ENCODE measurements around the gene MYO6. TPM values are rescaled to one million over a fixed set of nuclear protein-coding genes. Genes with fewer than 3 reads are reported as not detected.

MYO6 gene
- polyA plus RNA-seq, 1 donor (not counting 4 experiments of a cell fraction or from before 2014, with no cell fraction given) = 24.5 TPM

- Histone ChIP-seq H3K36me3 (ENCODE audit: control insufficient read depth in 2 of 2, extremely low read depth in 1 of 2, insufficient read depth in 2 of 2, low read length in 2 of 2) (peaks cover 0 to 1% of the 10 kb centered on the region in 2 experiments), H3K9me1 (ENCODE audit: control insufficient read depth, extremely low read depth, insufficient read depth, low read length) (no peaks in the 10 kb centered on the region), H3K79me2 (ENCODE audit: control insufficient read depth, insufficient read depth, low read length) (peaks cover 3% of the 10 kb centered on the region), H3K4me3 (ENCODE audit: control insufficient read depth in 2 of 3, extremely low read depth in 1 of 3, insufficient read depth in 2 of 3, low read depth in 1 of 3, low read length in 3 of 3) (no peak overlapping the region), H3K4me1 (ENCODE audit: control insufficient read depth, extremely low read depth, insufficient read depth, low read length) (no peaks in the 10 kb centered on the region), H2AFZ (ENCODE audit: control insufficient read depth, low read length) (no peak overlapping the region), H3K27ac (ENCODE audit: control insufficient read depth, insufficient read depth, low read length) (no peak overlapping the region), H3K4me2 (ENCODE audit: control insufficient read depth, extremely low read depth, insufficient read depth, low read depth, low read length) (no peak overlapping the region), H3K9ac (ENCODE audit: control insufficient read depth, extremely low read depth, insufficient read depth, low read length) (no peak overlapping the region), H3K9me3 (ENCODE audit: control insufficient read depth, low read depth, low read length) (no peaks in the 10 kb centered on the region), H4K20me1 (ENCODE audit: control insufficient read depth, extremely low read depth, insufficient read depth, low read length) (no peaks in the 10 kb centered on the region), H3K27me3 (ENCODE audit: control insufficient read depth, extremely low read depth, insufficient read depth, low read length) (no peaks in the 10 kb centered on the region)
- FAIRE-seq (no peak), DNase-seq (ENCODE audit: low read depth, low spot score) (no peak)
- TF ChIP-seq, protein P1, sequence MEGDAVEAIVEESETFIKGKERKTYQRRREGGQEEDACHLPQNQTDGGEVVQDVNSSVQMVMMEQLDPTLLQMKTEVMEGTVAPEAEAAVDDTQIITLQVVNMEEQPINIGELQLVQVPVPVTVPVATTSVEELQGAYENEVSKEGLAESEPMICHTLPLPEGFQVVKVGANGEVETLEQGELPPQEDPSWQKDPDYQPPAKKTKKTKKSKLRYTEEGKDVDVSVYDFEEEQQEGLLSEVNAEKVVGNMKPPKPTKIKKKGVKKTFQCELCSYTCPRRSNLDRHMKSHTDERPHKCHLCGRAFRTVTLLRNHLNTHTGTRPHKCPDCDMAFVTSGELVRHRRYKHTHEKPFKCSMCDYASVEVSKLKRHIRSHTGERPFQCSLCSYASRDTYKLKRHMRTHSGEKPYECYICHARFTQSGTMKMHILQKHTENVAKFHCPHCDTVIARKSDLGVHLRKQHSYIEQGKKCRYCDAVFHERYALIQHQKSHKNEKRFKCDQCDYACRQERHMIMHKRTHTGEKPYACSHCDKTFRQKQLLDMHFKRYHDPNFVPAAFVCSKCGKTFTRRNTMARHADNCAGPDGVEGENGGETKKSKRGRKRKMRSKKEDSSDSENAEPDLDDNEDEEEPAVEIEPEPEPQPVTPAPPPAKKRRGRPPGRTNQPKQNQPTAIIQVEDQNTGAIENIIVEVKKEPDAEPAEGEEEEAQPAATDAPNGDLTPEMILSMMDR (optimal IDR thresholded peaks at IDR 0.05 in 1 of 3, IDR thresholded peaks at IDR 0.05 in 1 of 3, conservative IDR thresholded peaks at IDR 0.05 in 1 of 3; ENCODE audit: extremely low read depth in 1 of 3, insufficient read depth in 2 of 3, low read length in 3 of 3) = no peak
- no peak for TF ChIP-seq EZH2 (IDR thresholded peaks at IDR 0.05; ENCODE audit: low read length)
- dilution Hi-C loops (cut with MboI; ENCODE audit: extremely low pct_ligation_motif_present, low sequenced_read_pairs) = no loop called here
Observed at GRCh38 chr6:75815756-75816155, 66.7 kb downstream of the MYO6 start.

GRCh38 chr6:75818098-75818855, 69.2 kb downstream of the MYO6 start:
- H3K4me1 ChIP-seq (ENCODE audit: control insufficient read depth, extremely low read depth, insufficient read depth, low read length) = no peaks in the 10 kb centered on the region
- TF ChIP-seq, protein P1 (optimal IDR thresholded peaks at IDR 0.05 in 1 of 3, IDR thresholded peaks at IDR 0.05 in 1 of 3, conservative IDR thresholded peaks at IDR 0.05 in 1 of 3; ENCODE audit: extremely low read depth in 1 of 3, insufficient read depth in 2 of 3, low read length in 3 of 3) = no peak
- TF ChIP-seq EZH2 (IDR thresholded peaks at IDR 0.05; ENCODE audit: low read length) = no peak
- H4K20me1 ChIP-seq (ENCODE audit: control insufficient read depth, extremely low read depth, insufficient read depth, low read length) = no peaks in the 10 kb centered on the region
- H3K9ac ChIP-seq (ENCODE audit: control insufficient read depth, extremely low read depth, insufficient read depth, low read length) = no peak overlapping the region
- dilution Hi-C loops (cut with MboI; ENCODE audit: extremely low pct_ligation_motif_present, low sequenced_read_pairs) = no loop called here
- peaks cover 3% of the 10 kb centered on the region for H3K79me2 ChIP-seq (ENCODE audit: control insufficient read depth, insufficient read depth, low read length)
- peaks cover 0 to 1% of the 10 kb centered on the region in 2 experiments for H3K36me3 ChIP-seq (ENCODE audit: control insufficient read depth in 2 of 2, extremely low read depth in 1 of 2, insufficient read depth in 2 of 2, low read length in 2 of 2)
- FAIRE-seq (no peak), DNase-seq (ENCODE audit: low read depth, low spot score) (no peak)
- H3K27me3 ChIP-seq (ENCODE audit: control insufficient read depth, extremely low read depth, insufficient read depth, low read length) = no peaks in the 10 kb centered on the region
- no peak overlapping the region for H3K4me2 ChIP-seq (ENCODE audit: control insufficient read depth, extremely low read depth, insufficient read depth, low read depth, low read length)
- H3K27ac ChIP-seq (ENCODE audit: control insufficient read depth, insufficient read depth, low read length) = no peak overlapping the region
- H3K9me3 ChIP-seq (ENCODE audit: control insufficient read depth, low read depth, low read length) = no peaks in the 10 kb centered on the region
- H3K9me1 ChIP-seq (ENCODE audit: control insufficient read depth, extremely low read depth, insufficient read depth, low read length) = no peaks in the 10 kb centered on the region
- H3K4me3 ChIP-seq (ENCODE audit: control insufficient read depth in 2 of 3, extremely low read depth in 1 of 3, insufficient read depth in 2 of 3, low read depth in 1 of 3, low read length in 3 of 3) = no peak overlapping the region
- H2AFZ ChIP-seq (ENCODE audit: control insufficient read depth, low read length) = no peak overlapping the region
